H1 (cell line): ENCODE results near the gene PDE4D. TPM values are rescaled to one million over a fixed set of nuclear protein-coding genes. Genes with fewer than 3 reads are reported as not detected.

Source experiments
- CTCF ChIA-PET: fragments of 300-600 bp; sonication (Branson Sonifier 250); formaldehyde crosslinking; loops from one replicate; lab custom pipeline; 2021; ENCODE audit not compliant: partially characterized antibody; lab: Charles Lee
- POLR2A ChIA-PET: fragments of 300-600 bp; sonication (Branson Sonifier 250); formaldehyde crosslinking; loops from one replicate; lab custom pipeline; 2021; ENCODE audit warnings: inconsistent platforms; ENCODE audit not compliant: partially characterized antibody; lab: Charles Lee
- DNase-seq, 2 experiments: peaks; one replicate each; pipeline versions ENCODE4 v3.0.0 to v3.0.0-alpha.2; 2010 to 2022; ENCODE audit warnings: low spot score in 2 of 2, low read depth in 1 of 2, mixed read lengths in 1 of 2
- FAIRE-seq: peaks from 2 replicates; lab custom pipeline; 2011; peaks lifted over from hg19 to GRCh38; lab: Jason Lieb, UNC
- H2AFZ ChIP-seq: 2 replicates; pipeline ENCODE4 v1.8.1; 2012; ENCODE audit warnings: low read length, inconsistent platforms
- H2AK5ac ChIP-seq: 2 replicates; pipeline ENCODE4 v1.6.1; 2013; ENCODE audit warnings: low read depth, low read length
- H2BK120ac ChIP-seq: replicated peaks from 2 replicates; pipeline ENCODE3; 2013; ENCODE audit warnings: low read depth, low read length, inconsistent platforms
- H2BK12ac ChIP-seq: 2 replicates; pipeline ENCODE4 v1.6.1; 2013; ENCODE audit warnings: low read depth, low read length
- H2BK15ac ChIP-seq: 2 replicates; pipeline ENCODE4 v1.6.1; 2013; ENCODE audit warnings: low read length
- H2BK20ac ChIP-seq: 2 replicates; pipeline ENCODE4 v1.6.1; 2013; ENCODE audit warnings: low read length
- H2BK5ac ChIP-seq: 2 replicates; pipeline ENCODE4 v1.6.1; 2013; ENCODE audit warnings: low read depth, low read length
- H3K14ac ChIP-seq: 2 replicates; pipeline ENCODE4 v1.6.1; 2013; ENCODE audit warnings: inconsistent platforms; ENCODE audit not compliant: insufficient read length
- H3K18ac ChIP-seq: 2 replicates; pipeline ENCODE4 v1.6.1; 2013; ENCODE audit warnings: low read length; ENCODE audit errors: extremely low read depth
- H3K23ac ChIP-seq: 2 replicates; pipeline ENCODE4 v1.6.1; 2013; ENCODE audit warnings: inconsistent platforms; ENCODE audit not compliant: insufficient read length
- H3K23me2 ChIP-seq: 2 replicates; pipeline ENCODE4 v1.6.1; 2013; ENCODE audit warnings: low read depth, low read length
- H3K27ac ChIP-seq: 2 replicates; pipeline ENCODE4 v1.6.1; 2011; ENCODE audit warnings: low read depth, low read length, inconsistent platforms
- H3K27me3 ChIP-seq, 4 experiments: replicated peaks in 1 of 4; 1 replicate in 1 of 4; 2 replicates in 3 of 4; pipeline versions ENCODE4 v1.6.1 to v1.8.1; 2011 to 2013; ENCODE audit warnings: low read length in 3 of 4, mild to moderate bottlenecking in 3 of 4, inconsistent platforms in 2 of 4, mixed read lengths in 2 of 4, moderate library complexity in 1 of 4; ENCODE audit not compliant: control insufficient read depth in 3 of 4, insufficient read depth in 3 of 4; ENCODE audit errors: extremely low read depth in 1 of 4
- H3K36me3 ChIP-seq, 4 experiments: 2 replicates each; pipeline versions ENCODE4 v1.6.1 to v1.8.1; 2011 to 2013; ENCODE audit warnings: mild to moderate bottlenecking in 4 of 4, low read length in 3 of 4, moderate library complexity in 2 of 4, control low read depth in 1 of 4, inconsistent platforms in 1 of 4; ENCODE audit not compliant: insufficient read depth in 4 of 4, control insufficient read depth in 2 of 4
- H3K4ac ChIP-seq: replicated peaks from 2 replicates; pipeline ENCODE3; 2013; ENCODE audit warnings: low read length, low read depth, mixed read lengths, inconsistent platforms; ENCODE audit not compliant: insufficient read length
- H3K4me1 ChIP-seq, 4 experiments: replicated peaks in 1 of 4; 1 replicate in 1 of 4; 2 replicates in 3 of 4; pipeline versions ENCODE4 v1.6.1 to v1.8.1; 2011 to 2013; ENCODE audit warnings: low read length in 3 of 4, inconsistent platforms in 2 of 4, mixed read lengths in 1 of 4; ENCODE audit not compliant: insufficient read depth in 4 of 4, control insufficient read depth in 3 of 4
- H3K4me2 ChIP-seq, 2 experiments: 2 replicates each; pipeline versions ENCODE4 v1.6.1 to v1.8.1; 2011 to 2013; ENCODE audit warnings: low read depth in 2 of 2, low read length in 2 of 2, control low read depth in 1 of 2, inconsistent platforms in 1 of 2, mild to moderate bottlenecking in 1 of 2; ENCODE audit not compliant: insufficient read depth in 1 of 2
- H3K4me3 ChIP-seq, 4 experiments: fragments of 200-600, 300-600 bp in 1 of 4; sonication (generic), shearing (Covaris generic), sonication (Bioruptor Twin) in 1 of 4; 2 replicates each; pipeline versions ENCODE4 v1.5.1 to v1.8.1; 2011 to 2016; ENCODE audit warnings: low read length in 4 of 4, low read depth in 3 of 4, control low read depth in 2 of 4, inconsistent platforms in 2 of 4, mild to moderate bottlenecking in 2 of 4, mixed read lengths in 1 of 4, moderate library complexity in 1 of 4; ENCODE audit not compliant: insufficient read depth in 2 of 4; ENCODE audit errors: extremely low read depth in 1 of 4
- H3K56ac ChIP-seq: replicated peaks from 2 replicates; pipeline ENCODE3; 2013; ENCODE audit warnings: low read depth, mild to moderate bottlenecking, mixed read lengths, low read length, inconsistent platforms; ENCODE audit not compliant: insufficient read length
- H3K79me1 ChIP-seq: 2 replicates; pipeline ENCODE4 v1.6.1; 2013; ENCODE audit warnings: low read depth, low read length, control low read depth
- H3K79me2 ChIP-seq, 2 experiments: 2 replicates each; pipeline versions ENCODE4 v1.6.1 to v1.8.1; 2012 to 2013; ENCODE audit warnings: low read length in 2 of 2, mild to moderate bottlenecking in 2 of 2, inconsistent platforms in 1 of 2; ENCODE audit not compliant: insufficient read depth in 2 of 2, control insufficient read depth in 1 of 2
- H3K9ac ChIP-seq, 4 experiments: replicated peaks in 1 of 4; 1 replicate in 1 of 4; 2 replicates in 3 of 4; pipeline versions ENCODE4 v1.6.1 to v1.8.1; 2011 to 2013; ENCODE audit warnings: low read depth in 3 of 4, low read length in 3 of 4, control low read depth in 2 of 4, mild to moderate bottlenecking in 2 of 4, moderate library complexity in 2 of 4, inconsistent platforms in 1 of 4; ENCODE audit errors: extremely low read depth in 1 of 4
- H3K9me3 ChIP-seq, 2 experiments: 2 replicates each; pipeline versions ENCODE4 v1.6.1 to v1.8.1; 2012 to 2013; ENCODE audit warnings: mild to moderate bottlenecking in 2 of 2, moderate library complexity in 2 of 2, control low read depth in 1 of 2, inconsistent platforms in 1 of 2, low read depth in 1 of 2, low read length in 1 of 2, mixed read lengths in 1 of 2; ENCODE audit not compliant: insufficient read depth in 2 of 2
- H4K20me1 ChIP-seq, 2 experiments: replicated peaks in 1 of 2; 2 replicates each; pipeline versions ENCODE3 to v1.8.1; 2011 to 2013; ENCODE audit warnings: inconsistent platforms in 2 of 2, low read length in 2 of 2, mild to moderate bottlenecking in 1 of 2; ENCODE audit not compliant: insufficient read depth in 2 of 2, control insufficient read depth in 1 of 2
- H4K5ac ChIP-seq: 2 replicates; pipeline ENCODE4 v1.6.1; 2013; ENCODE audit warnings: low read length, low read depth, mixed read lengths, inconsistent platforms; ENCODE audit not compliant: insufficient read length
- H4K8ac ChIP-seq: 2 replicates; pipeline ENCODE4 v1.8.0; 2013; ENCODE audit warnings: mild to moderate bottlenecking, moderate library complexity, low read length, inconsistent platforms; ENCODE audit not compliant: insufficient read depth; ENCODE audit errors: extremely low read depth
- H4K91ac ChIP-seq: replicated peaks from 2 replicates; pipeline ENCODE3; 2013; ENCODE audit warnings: low read length, mixed read lengths, inconsistent platforms; ENCODE audit not compliant: insufficient read length
- CBX8 ChIP-seq: fragments of 300-800, 300-1000 bp; sonication (generic); IDR thresholded peaks from 2 replicates; pipeline ENCODE4 v1.7.1; 2016; ENCODE audit warnings: low read depth, low read length, borderline replicate concordance
- WGBS, 2 experiments: shearing (Covaris generic) in 1 of 2; methylation state at CpG; one replicate each; pipeline versions ENCODE4 v1.1.6 to v1.1.7; 2013 to 2015; ENCODE audit warnings: low lambda C conversion rate in 2 of 2, mixed read lengths in 2 of 2, inconsistent platforms in 1 of 2, low coverage in 1 of 2, missing lambda C conversion rate in 1 of 2; ENCODE audit not compliant: insufficient replicate concordance in 2 of 2, insufficient coverage in 1 of 2, insufficient read length in 1 of 2; ENCODE audit errors: extremely low coverage in 1 of 2, missing lambda C conversion rate in 1 of 2; 5-methylcytosine and 5-hydroxymethylcytosine counted together
- polyA plus RNA-seq, 7 experiments: library from polyadenylated mRNA; depleted of rRNA in 3 of 7; stranded (reverse) in 5 of 7; unstranded in 2 of 7; fragments of >200 nt in 5 of 7; fragments of 200-250 nt in 2 of 7; gene quantifications; 1 replicate in 5 of 7; 2 replicates in 1 of 7; 4 replicates in 1 of 7; pipeline versions ENCODE4 v1.2.1 to v1.2.3, GENCODE V29; 2011 to 2013; ENCODE audit warnings: missing spikeins in 2 of 7, mixed read lengths in 2 of 7
- total RNA-seq: library from RNA; stranded (reverse); fragmentation: NEBNext Ultra II Directional; extraction: Animal tissue kit (Norgen Biotek cat#: 25700); gene quantifications from 2 replicates; pipeline ENCODE4 v1.2.1, GENCODE V29; 2021

The PDE4D gene
- total and polyA plus RNA-seq, 2 of the 8 experiments (the other 6 are each of a cell fraction or from before 2014, with no cell fraction given), result 2.3 to 3.7 TPM

DNA sequence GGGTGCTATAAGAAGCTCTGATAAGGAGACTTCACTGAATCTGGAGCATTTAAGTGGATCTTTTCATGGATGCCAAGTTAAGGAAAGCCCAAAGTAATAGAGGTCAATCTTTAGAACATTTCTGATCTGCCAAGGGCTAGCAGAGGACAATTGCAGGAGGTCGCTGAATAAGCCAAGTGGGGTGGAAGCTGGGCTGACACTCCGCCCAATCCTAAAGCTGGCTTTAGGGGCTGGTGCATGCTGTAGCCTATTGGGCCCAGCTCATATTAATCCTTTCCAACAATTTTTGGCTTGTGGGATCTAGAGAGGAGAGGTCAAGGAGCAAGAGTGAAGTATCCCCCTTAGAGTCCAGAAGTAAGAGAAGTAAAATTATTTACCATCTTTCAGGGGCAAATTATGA, 784.1 kb downstream of the PDE4D start:
- H2AFZ ChIP-seq, result no peak overlapping the region
- no peak overlapping the region for H3K9ac ChIP-seq
- no peak overlapping the region for H2AK5ac ChIP-seq
- H3K4ac ChIP-seq, result no peak overlapping the region
- ChIA-PET CTCF (interaction anchor here (0.8 to 1.6 kb wide), 2 partner anchors 32 to 587 kb away, joined by 3 to 4 read pairs; no protein-coding TSS in a partner anchor), POLR2A (no interaction called here)
- H2BK120ac ChIP-seq, result no peak overlapping the region
- H2BK12ac ChIP-seq, result no peak overlapping the region
- H3K79me2 ChIP-seq, result no peaks in the 10 kb centered on the region
- no peak overlapping the region for H4K8ac ChIP-seq
- H2BK20ac ChIP-seq, result no peak overlapping the region
- H2BK15ac ChIP-seq, result no peak overlapping the region
- H3K4me2 ChIP-seq, result no peak overlapping the region
- no peak overlapping the region for H3K18ac ChIP-seq
- H3K27ac ChIP-seq, result no peak overlapping the region
- H3K23me2 ChIP-seq, result no peaks in the 10 kb centered on the region; the same call in 1 of the 2 replicates
- no peaks in the 10 kb centered on the region for H3K27me3 ChIP-seq
- no peak overlapping the region for H2BK5ac ChIP-seq
- no peaks in the 10 kb centered on the region for H4K20me1 ChIP-seq
- H3K9me3 ChIP-seq, result no peaks in the 10 kb centered on the region
- DNase-seq (no peak), FAIRE-seq (no peak)
- H3K14ac ChIP-seq, result no peak overlapping the region
- no peak overlapping the region for H4K5ac ChIP-seq
- no peak overlapping the region for H3K4me3 ChIP-seq
- 94% methylated on average over 2 of the region's 2 CpGs; no CpG with 5 or more reads in 1 of the 2 experiments for WGBS, 2 experiments
- H3K4me1 ChIP-seq, result no peaks in the 10 kb centered on the region; a peak in 1 of 7 replicates
- H3K56ac ChIP-seq, result no peak overlapping the region
- H3K36me3 ChIP-seq, result no peaks in the 10 kb centered on the region
- H3K23ac ChIP-seq, result no peak overlapping the region
- no peaks in the 10 kb centered on the region for H3K79me1 ChIP-seq
- no peak overlapping the region for H4K91ac ChIP-seq
- no peak for TF ChIP-seq CBX8
